Fibroblast of skin of back (primary cell): ENCODE data around the gene JPH3. TPM values are rescaled to one million over a fixed set of nuclear protein-coding genes. Genes with fewer than 3 reads are reported as not detected.

Source experiments
- DNase-seq: peaks from one replicate; pipeline ENCODE4 v3.0.0-alpha.2; 2013
- polyA plus RNA-seq, 2 experiments: library from polyadenylated mRNA; unstranded; fragments of 120-200 nt; gene quantifications; one replicate each; pipeline ENCODE4 v1.2.1, GENCODE V29; 2013; ENCODE audit not compliant: insufficient read length in 2 of 2

Gene JPH3
- polyA plus RNA-seq (2013, experiment 1 of 2; ENCODE audit: insufficient read length) = 0.08 TPM
- 0.17 TPM for polyA plus RNA-seq (2013, experiment 2 of 2; ENCODE audit: insufficient read length)

GRCh38 chr16:87602001-87602775 is at the start of gene JPH3:
Gene JPH3, plus strand, starts transcription at chr16:87602508. Its CDS starts 639 bp downstream, at chr16:87603147.
- no peak for DNase-seq

- no peak for DNase-seq
Observed at GRCh38 chr16:87552772-87553573, 49.3 kb upstream of the JPH3 start.

- no peak for DNase-seq
Observed at GRCh38 chr16:87554754-87555427, 47.4 kb upstream of the JPH3 start.

- no peak for DNase-seq
Observed at GRCh38 chr16:87555647-87556046, 46.7 kb upstream of the JPH3 start.

- DNase-seq = no peak
Observed at GRCh38 chr16:87556941-87557459, 45.3 kb upstream of the JPH3 start.

- DNase-seq = no peak
Observed at GRCh38 chr16:87558682-87559081, 43.6 kb upstream of the JPH3 start.

- no peak for DNase-seq
Observed at GRCh38 chr16:87559945-87560344, 42.4 kb upstream of the JPH3 start.

GRCh38 chr16:87560428-87561199 is 41.7 kb upstream of the JPH3 start:
- no peak for DNase-seq

- no peak for DNase-seq
Observed at GRCh38 chr16:87561200-87562105, 40.9 kb upstream of the JPH3 start.

GRCh38 chr16:87562201-87562600 is 40.1 kb upstream of the JPH3 start:
- no peak for DNase-seq

GRCh38 chr16:87563022-87563421 is 39.3 kb upstream of the JPH3 start:
- no peak for DNase-seq

GRCh38 chr16:87563714-87564523 is 38.4 kb upstream of the JPH3 start:
- no peak for DNase-seq

- no peak for DNase-seq
Observed at GRCh38 chr16:87564524-87564778, 37.9 kb upstream of the JPH3 start.

GRCh38 chr16:87569601-87570571 is 32.4 kb upstream of the JPH3 start:
- DNase-seq = no peak

GRCh38 chr16:87570572-87570937 is 31.8 kb upstream of the JPH3 start:
- no peak for DNase-seq

- DNase-seq = peak; percentile 49
Observed at GRCh38 chr16:87570938-87571867, 31.1 kb upstream of the JPH3 start.

- DNase-seq = no peak
Observed at GRCh38 chr16:87571868-87572244, 30.5 kb upstream of the JPH3 start.

- DNase-seq = no peak
Observed at GRCh38 chr16:87572959-87573358, 29.3 kb upstream of the JPH3 start.
